Liver (tissue), 10 donors: ENCODE data around the gene TXNDC11. TPM values are rescaled to one million over a fixed set of nuclear protein-coding genes. Genes with fewer than 3 reads are reported as not detected.

Experiments used
- DNase-seq: peaks from one replicate; pipeline ENCODE4 v3.0.0-alpha.2; 2017; ENCODE audit warnings: low spot score
- H3K27ac ChIP-seq, 2 donors: one replicate each; pipeline ENCODE4 v1.7.0; 2013; ENCODE audit warnings: inconsistent platforms in 2 of 2, low read length in 2 of 2, control low read depth in 1 of 2, low read depth in 1 of 2, mild to moderate bottlenecking in 1 of 2
- H3K27me3 ChIP-seq, 4 donors: one replicate each; pipeline versions ENCODE4 v1.6.1 to v1.7.0; 2013; ENCODE audit warnings: low read length in 3 of 4, inconsistent platforms in 1 of 4, mild to moderate bottlenecking in 1 of 4, moderate library complexity in 1 of 4; ENCODE audit not compliant: control insufficient read depth in 4 of 4, insufficient read depth in 4 of 4
- H3K36me3 ChIP-seq, 4 donors: one replicate each; pipeline versions ENCODE4 v1.6.1 to v1.7.0; 2013; ENCODE audit warnings: low read length in 3 of 4, mild to moderate bottlenecking in 3 of 4, low read depth in 1 of 4, moderate library complexity in 1 of 4; ENCODE audit not compliant: control insufficient read depth in 4 of 4, insufficient read depth in 3 of 4
- H3K4me1 ChIP-seq, 4 donors: one replicate each; pipeline versions ENCODE4 v1.6.1 to v1.7.0; 2013; ENCODE audit warnings: low read length in 3 of 4, mild to moderate bottlenecking in 3 of 4, moderate library complexity in 1 of 4; ENCODE audit not compliant: control insufficient read depth in 4 of 4, insufficient read depth in 4 of 4
- H3K4me3 ChIP-seq, 3 donors: one replicate each; pipeline versions ENCODE4 v1.6.1 to v1.7.0; 2013; ENCODE audit warnings: low read length in 3 of 3, control low read depth in 1 of 3, low read depth in 1 of 3, mild to moderate bottlenecking in 1 of 3
- H3K9ac ChIP-seq, 2 donors: one replicate each; pipeline ENCODE4 v1.7.0; 2013; ENCODE audit warnings: low read length in 2 of 2, mild to moderate bottlenecking in 2 of 2, moderate library complexity in 2 of 2, control low read depth in 1 of 2, low read depth in 1 of 2
- H3K9me3 ChIP-seq, 4 donors: one replicate each; pipeline versions ENCODE4 v1.6.1 to v1.7.0; 2013; ENCODE audit warnings: low read length in 3 of 4; ENCODE audit not compliant: control insufficient read depth in 4 of 4
- FOXA1 ChIP-seq: IDR thresholded peaks from 2 replicates; pipeline ENCODE4 v1.6.1; 2016; ENCODE audit warnings: antibody characterized with exemption
- JUND ChIP-seq, 2 donors: IDR thresholded peaks; 2 replicates each; pipeline ENCODE4 v1.6.1; 2016; ENCODE audit warnings: antibody characterized with exemption in 2 of 2
- NR2F2 ChIP-seq: IDR thresholded peaks from 2 replicates; pipeline ENCODE4 v1.6.1; 2016; ENCODE audit warnings: antibody characterized with exemption
- RAD21 ChIP-seq, 2 donors: IDR thresholded peaks; 2 replicates each; pipeline ENCODE4 v1.6.1; 2016; ENCODE audit warnings: antibody characterized with exemption in 2 of 2, mild to moderate bottlenecking in 2 of 2
- YY1 ChIP-seq: IDR thresholded peaks from 2 replicates; pipeline ENCODE4 v1.6.1; 2016; ENCODE audit warnings: antibody characterized with exemption, mild to moderate bottlenecking
- WGBS: extraction: QIAGEN DNeasy Blood & Tissue Kit; methylation state at CpG from one replicate; pipeline ENCODE4 v1.1.7; 2013; 5-methylcytosine and 5-hydroxymethylcytosine counted together
- polyA plus RNA-seq, 2 donors: library from polyadenylated mRNA; stranded (reverse) in 1 of 2; unstranded in 1 of 2; fragments of 200-250 nt in 1 of 2; fragments of >200 nt in 1 of 2; fragmentation: Nextera tagmentation in 1 of 2; extraction: Ambion mirVana in 1 of 2; gene quantifications; one replicate each; pipeline versions ENCODE4 v1.2.1 to v1.2.3, GENCODE V29; 2013 to 2015
- small RNA-seq: library from RNA; depleted of rRNA; stranded (forward); fragments of <200 nt; gene quantifications from one replicate; pipeline ENCODE3, GENCODE V24; 2014
- total RNA-seq, 2 donors: library from RNA; depleted of rRNA; stranded (reverse); fragments of >200 nt; gene quantifications; one replicate each; pipeline ENCODE4 v1.2.3, GENCODE V29; 2014
- TF ChIP-seq, protein P1 (sequence below): IDR thresholded peaks from 2 replicates; pipeline ENCODE4 v1.6.1; 2016; ENCODE audit warnings: antibody characterized with exemption
- donor health status: healthy.
- donor health status: healthy.
- donor health status: healthy.
- donor health status: healthy.
- donor health status: healthy.

The TXNDC11 gene
- total and polyA plus RNA-seq, 4 donors: 26.4 to 63.5 (median 48.5) TPM

DNA sequence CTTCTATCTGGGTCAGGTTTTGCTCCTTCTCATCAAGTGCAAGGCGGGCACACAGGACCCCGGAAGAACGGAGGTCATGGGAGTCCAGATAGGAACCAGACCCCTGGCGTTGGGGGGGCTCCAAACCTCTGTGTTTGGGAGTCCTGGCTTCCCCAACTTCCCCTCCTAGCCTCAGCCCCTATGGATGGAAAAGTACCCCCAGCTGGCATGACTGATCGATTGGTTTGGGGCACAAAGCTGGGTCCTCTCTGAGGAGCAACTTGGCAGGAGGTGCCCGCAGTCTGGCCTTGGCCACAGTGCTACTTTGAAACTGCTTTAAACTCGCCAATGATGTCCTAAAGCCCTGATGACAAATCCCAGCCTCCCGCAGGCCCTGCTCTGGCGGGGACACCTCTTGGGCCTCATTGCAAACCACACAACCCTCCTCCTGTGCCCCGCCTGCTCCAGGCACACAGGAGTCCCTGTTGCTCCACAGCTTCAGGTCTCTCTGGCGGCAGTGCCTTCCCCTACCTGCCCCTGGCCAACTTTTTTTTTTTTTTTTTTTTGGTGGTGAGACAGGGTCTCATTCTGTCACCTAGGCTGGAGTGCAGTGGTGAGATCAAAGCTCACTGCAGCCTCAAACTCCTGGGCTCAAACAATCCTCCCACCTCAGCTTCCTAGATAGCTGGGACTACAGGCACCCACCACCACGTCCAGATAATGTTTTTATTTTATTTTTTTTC lies 112.5 kb downstream of the TXNDC11 start:
- Histone ChIP-seq H3K4me1 (peaks cover 0 to 3% (median 0%) of the 10 kb centered on the region in 4 donors), H3K27ac (peak overlapping the region in 1 of 2 donors; percentile 32), H3K27me3 (no peaks in the 10 kb centered on the region), H3K9me3 (no peaks in the 10 kb centered on the region), H3K4me3 (no peak overlapping the region), H3K36me3 (no peaks in the 10 kb centered on the region), H3K9ac (no peak overlapping the region)
- TF ChIP-seq, protein P1, sequence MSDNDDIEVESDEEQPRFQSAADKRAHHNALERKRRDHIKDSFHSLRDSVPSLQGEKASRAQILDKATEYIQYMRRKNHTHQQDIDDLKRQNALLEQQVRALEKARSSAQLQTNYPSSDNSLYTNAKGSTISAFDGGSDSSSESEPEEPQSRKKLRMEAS: no peak
- TF ChIP-seq JUND (IDR thresholded peaks at IDR 0.05) (no peak), FOXA1 (no peak), NR2F2 (no peak), RAD21 (IDR thresholded peaks at IDR 0.05) (no peak), YY1 (no peak)
- no peak for DNase-seq
- WGBS: 91% methylated on average over 12 of the region's 12 CpGs

Small RNAs within 50 kb of the gene (small RNA-seq; reads per million reads assigned to genes)
- not detected for gene RF00017

Other genes with a start within 250 kb of the TXNDC11 start
- gene LITAF, start 155.9 kb downstream of the TXNDC11 start, total RNA-seq: 10 to 100 TPM in 1 of 2 donors, 1 to 10 TPM in 1; 5.2 to 14.0 TPM
- 10 to 100 TPM; 58.1 to 65.2 TPM for gene LITAF, start 155.9 kb downstream of the TXNDC11 start, polyA plus RNA-seq
- gene SNN, start 74.4 kb downstream of the TXNDC11 start, total RNA-seq: 1 to 10 TPM; 5.7 to 6.2 TPM
- gene SNN, start 74.4 kb downstream of the TXNDC11 start, polyA plus RNA-seq: 1 to 10 TPM; 2.5 to 5.0 TPM
- gene ZC3H7A, start 54.4 kb upstream of the TXNDC11 start, total RNA-seq: 10 to 100 TPM; 33.3 to 37.7 TPM
- 10 to 100 TPM; 12.4 to 16.1 TPM for gene ZC3H7A, start 54.4 kb upstream of the TXNDC11 start, polyA plus RNA-seq
- 10 to 100 TPM; 35.2 to 59.7 TPM for gene RSL1D1, start 108.7 kb upstream of the TXNDC11 start, total RNA-seq
- 10 to 100 TPM; 37.7 to 48.9 TPM for gene RSL1D1, start 108.7 kb upstream of the TXNDC11 start, polyA plus RNA-seq
- gene GSPT1, start 173.1 kb upstream of the TXNDC11 start, total RNA-seq: 10 to 100 TPM; 48.5 to 67.6 TPM
- gene GSPT1, start 173.1 kb upstream of the TXNDC11 start, polyA plus RNA-seq: 10 to 100 TPM; 24.2 to 35.2 TPM
- 1 to 10 TPM; 3.3 to 4.9 TPM for gene NPIPB2, start 199.2 kb upstream of the TXNDC11 start, total RNA-seq
- gene NPIPB2, start 199.2 kb upstream of the TXNDC11 start, polyA plus RNA-seq: 1 to 10 TPM in 1 of 2 donors, under 1 TPM in 1; 0.75 to 3.3 TPM
- gene TNFRSF17, start 222.4 kb upstream of the TXNDC11 start, total RNA-seq: under 1 TPM; 0.17 to 0.28 TPM
- 1 to 10 TPM in 1 of 2 donors, not detected in 1; 2.6 TPM for gene TNFRSF17, start 222.4 kb upstream of the TXNDC11 start, polyA plus RNA-seq
- 10 to 100 TPM in 1 of 2 donors, 1 to 10 TPM in 1; 8.9 to 10.5 TPM for gene SNX29, start 233.9 kb upstream of the TXNDC11 start, total RNA-seq
- gene SNX29, start 233.9 kb upstream of the TXNDC11 start, polyA plus RNA-seq: 10 to 100 TPM in 1 of 2 donors, 1 to 10 TPM in 1; 1.9 to 11.9 TPM